HL-60 (cell line): Measurements from ENCODE around the gene CASD1.

Experiments
- DNase-seq, 2 experiments: peaks; one replicate each; pipeline ENCODE4 v3.0.0-alpha.2; 2010 to 2020; ENCODE audit warnings: low read depth in 1 of 2, low spot score in 1 of 2
- H3K27ac ChIP-seq: fragments of 250-450 bp; sonication (Bioruptor Pico); replicated peaks from 2 replicates; pipeline ENCODE4 v1.5.1; 2020; ENCODE audit warnings: mild to moderate bottlenecking, moderate library complexity
- H3K27me3 ChIP-seq: fragments of 250-450 bp; sonication (Bioruptor Pico); 2 replicates; pipeline ENCODE4 v1.5.1; 2021; ENCODE audit warnings: mild to moderate bottlenecking, moderate library complexity; ENCODE audit not compliant: insufficient read depth, poor library complexity, severe bottlenecking
- H3K4me3 ChIP-seq: replicated peaks from 2 replicates; pipeline ENCODE4 v1.5.1; 2011; ENCODE audit warnings: mild to moderate bottlenecking, control low read depth, low read length; ENCODE audit not compliant: insufficient read depth
- CTCF ChIP-seq: IDR thresholded peaks from one replicate; pipeline ENCODE4 v1.5.1; 2011; ENCODE audit warnings: low read length, control low read depth, inconsistent platforms; ENCODE audit not compliant: insufficient read depth
- GABPA ChIP-seq: IDR thresholded peaks from 2 replicates; pipeline ENCODE4 v1.6.1; 2012; ENCODE audit warnings: low read depth
- POLR2AphosphoS5 ChIP-seq: IDR thresholded peaks from 2 replicates; pipeline ENCODE4 v1.6.1; 2012; ENCODE audit warnings: low read depth
- REST ChIP-seq: IDR thresholded peaks from 2 replicates; pipeline ENCODE4 v1.6.1; 2012; ENCODE audit warnings: low read depth; ENCODE audit not compliant: insufficient replicate concordance
- SPI1 ChIP-seq: IDR thresholded peaks from 2 replicates; pipeline ENCODE4 v1.6.1; 2012; ENCODE audit warnings: low read depth, mild to moderate bottlenecking, borderline replicate concordance

CASD1 gene

GRCh38 chr7:94476251-94476840 is 33.3 kb upstream of the CASD1 start:
- no peak overlapping the region for H3K4me3 ChIP-seq
- no peaks in the 10 kb centered on the region for H3K27me3 ChIP-seq
- no peak overlapping the region for H3K27ac ChIP-seq
- no peak for DNase-seq
- TF ChIP-seq SPI1, result no peak
- TF ChIP-seq REST, result no peak
- TF ChIP-seq GABPA, result no peak

- H3K27ac ChIP-seq, result no peak overlapping the region
- TF ChIP-seq REST (no peak), POLR2AphosphoS5 (no peak), SPI1 (no peak), GABPA (no peak), CTCF (no peak)
- H3K4me3 ChIP-seq, result no peak overlapping the region
- no peaks in the 10 kb centered on the region for H3K27me3 ChIP-seq
- no peak for DNase-seq
These were observed 31.7 kb upstream of the CASD1 start for GRCh38 chr7:94477878-94478277.

GRCh38 chr7:94478648-94479214 is 30.9 kb upstream of the CASD1 start:
- H3K27me3 ChIP-seq, result no peaks in the 10 kb centered on the region
- TF ChIP-seq REST (no peak), POLR2AphosphoS5 (no peak), CTCF (no peak), SPI1 (no peak), GABPA (no peak)
- DNase-seq, result no peak
- H3K27ac ChIP-seq, result no peak overlapping the region
- H3K4me3 ChIP-seq, result no peak overlapping the region
